Measurements from ENCODE around the gene SNRNP40.

The SNRNP40 gene

DNA sequence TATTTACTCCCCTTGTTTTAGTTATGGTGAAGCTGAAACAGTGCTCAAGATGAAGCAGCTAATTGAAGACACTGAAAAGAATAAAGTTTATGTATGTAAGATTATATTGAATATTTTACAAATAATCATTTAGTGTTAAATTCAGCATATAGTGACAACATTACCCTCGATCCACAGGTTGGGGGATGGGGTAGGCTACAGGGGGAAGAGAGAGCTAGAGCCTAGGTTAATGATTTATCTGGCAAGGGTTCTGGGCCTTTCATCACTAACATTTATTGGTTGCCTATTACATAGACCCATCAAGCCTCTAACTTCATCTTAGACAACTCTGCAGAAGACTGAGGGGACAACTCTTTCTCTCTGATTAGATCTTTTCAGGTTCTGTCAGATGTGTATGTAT lies 21.6 kb upstream of the SNRNP40 start:
- Histone ChIP-seq H3K27me3 (ENCODE audit: low read length) (no peaks in the 10 kb centered on the region), H3F3A (ENCODE audit: insufficient read depth) (no peaks in the 10 kb centered on the region), H3K4me2 (ENCODE audit: low read depth, low read length, poor library complexity, severe bottlenecking) (no peak overlapping the region), H3K9me2 (replicated peaks; ENCODE audit: insufficient read depth, low read length) (no peaks in the 10 kb centered on the region), H3K9ac (ENCODE audit: low read length) (no peak overlapping the region), H3K36me3 (ENCODE audit: low read length) (peaks cover 10% of the 10 kb centered on the region; the same call in 1 of the 2 replicates), H2AFZ (ENCODE audit: low read depth, low read length, severe bottlenecking) (no peak overlapping the region), H3K79me2 (ENCODE audit: insufficient read depth, low read length) (no peaks in the 10 kb centered on the region), H3K27ac (ENCODE audit: low read depth, low read length) (no peak overlapping the region), H4K20me1 (ENCODE audit: low read depth, low read length) (no peaks in the 10 kb centered on the region), H3K4me3 (ENCODE audit: insufficient read depth, low read length, poor library complexity, severe bottlenecking) (no peak overlapping the region), H3K9me3 (ENCODE audit: insufficient read depth, low read length) (no peaks in the 10 kb centered on the region)
- TF ChIP-seq, protein P1, sequence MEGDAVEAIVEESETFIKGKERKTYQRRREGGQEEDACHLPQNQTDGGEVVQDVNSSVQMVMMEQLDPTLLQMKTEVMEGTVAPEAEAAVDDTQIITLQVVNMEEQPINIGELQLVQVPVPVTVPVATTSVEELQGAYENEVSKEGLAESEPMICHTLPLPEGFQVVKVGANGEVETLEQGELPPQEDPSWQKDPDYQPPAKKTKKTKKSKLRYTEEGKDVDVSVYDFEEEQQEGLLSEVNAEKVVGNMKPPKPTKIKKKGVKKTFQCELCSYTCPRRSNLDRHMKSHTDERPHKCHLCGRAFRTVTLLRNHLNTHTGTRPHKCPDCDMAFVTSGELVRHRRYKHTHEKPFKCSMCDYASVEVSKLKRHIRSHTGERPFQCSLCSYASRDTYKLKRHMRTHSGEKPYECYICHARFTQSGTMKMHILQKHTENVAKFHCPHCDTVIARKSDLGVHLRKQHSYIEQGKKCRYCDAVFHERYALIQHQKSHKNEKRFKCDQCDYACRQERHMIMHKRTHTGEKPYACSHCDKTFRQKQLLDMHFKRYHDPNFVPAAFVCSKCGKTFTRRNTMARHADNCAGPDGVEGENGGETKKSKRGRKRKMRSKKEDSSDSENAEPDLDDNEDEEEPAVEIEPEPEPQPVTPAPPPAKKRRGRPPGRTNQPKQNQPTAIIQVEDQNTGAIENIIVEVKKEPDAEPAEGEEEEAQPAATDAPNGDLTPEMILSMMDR (IDR thresholded peaks at IDR 0.05; ENCODE audit: insufficient read depth, low read length, poor library complexity, severe bottlenecking), result no peak
- TF ChIP-seq EZH2phosphoT487 (conservative IDR thresholded peaks at IDR 0.05; ENCODE audit: low read length), result no peak

DNA sequence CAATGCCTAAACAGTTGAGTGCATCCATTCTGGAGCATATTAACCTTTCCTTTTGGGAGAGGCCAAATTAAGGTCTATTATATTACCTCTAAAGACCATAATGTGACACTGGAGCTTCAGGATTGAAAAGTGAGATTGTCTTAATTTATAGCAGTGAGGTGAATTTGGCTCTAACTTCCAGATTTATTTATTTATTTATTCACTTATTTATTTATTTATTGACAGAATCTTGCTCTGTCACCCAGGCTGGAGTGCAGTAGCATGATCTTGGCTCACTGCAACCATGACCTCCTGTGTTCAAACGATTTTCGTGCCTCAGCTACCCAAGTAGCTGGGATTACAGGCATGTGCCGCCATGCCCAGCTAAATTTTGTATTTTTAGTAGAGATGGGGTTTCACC lies 19.3 kb upstream of the SNRNP40 start:
- Histone ChIP-seq H3K9me3 (ENCODE audit: insufficient read depth, low read length) (no peaks in the 10 kb centered on the region), H3K4me2 (ENCODE audit: low read depth, low read length, poor library complexity, severe bottlenecking) (no peak overlapping the region), H3K36me3 (ENCODE audit: low read length) (peaks cover 10% of the 10 kb centered on the region; the same call in 1 of the 2 replicates), H3K4me3 (ENCODE audit: insufficient read depth, low read length, poor library complexity, severe bottlenecking) (no peak overlapping the region), H3F3A (ENCODE audit: insufficient read depth) (no peaks in the 10 kb centered on the region), H3K79me2 (ENCODE audit: insufficient read depth, low read length) (no peaks in the 10 kb centered on the region), H4K20me1 (ENCODE audit: low read depth, low read length) (no peaks in the 10 kb centered on the region), H3K27me3 (ENCODE audit: low read length) (no peaks in the 10 kb centered on the region), H3K9ac (ENCODE audit: low read length) (no peak overlapping the region), H2AFZ (ENCODE audit: low read depth, low read length, severe bottlenecking) (no peak overlapping the region), H3K9me2 (replicated peaks; ENCODE audit: insufficient read depth, low read length) (no peaks in the 10 kb centered on the region), H3K27ac (ENCODE audit: low read depth, low read length) (no peak overlapping the region)
- no peak for TF ChIP-seq EZH2phosphoT487 (conservative IDR thresholded peaks at IDR 0.05; ENCODE audit: low read length)
- TF ChIP-seq, protein P1 (IDR thresholded peaks at IDR 0.05; ENCODE audit: insufficient read depth, low read length, poor library complexity, severe bottlenecking), result no peak

DNA sequence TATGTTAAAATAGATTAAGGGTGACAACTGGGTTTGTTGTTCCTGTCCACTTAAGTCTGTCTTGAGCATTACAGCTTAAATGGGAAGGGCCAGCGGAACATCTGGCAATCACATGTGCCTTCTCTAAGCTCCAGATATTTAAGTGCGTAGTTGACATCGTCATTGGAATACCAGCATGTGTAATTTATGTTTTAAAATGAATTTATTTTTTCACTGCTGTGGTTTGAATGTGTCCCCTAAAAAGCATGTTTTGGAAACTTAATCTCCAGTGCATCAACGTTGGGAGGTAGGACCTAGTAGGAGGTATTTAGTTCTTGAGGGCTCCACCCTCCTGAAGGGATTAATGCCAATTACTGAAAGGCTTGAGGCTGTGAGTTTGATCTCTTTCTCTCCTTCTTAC lies 13.6 kb upstream of the SNRNP40 start:
- no peaks in the 10 kb centered on the region for H4K20me1 ChIP-seq (ENCODE audit: low read depth, low read length)
- H3K79me2 ChIP-seq (ENCODE audit: insufficient read depth, low read length), result peaks cover 13% of the 10 kb centered on the region; the same call in 1 of the 2 replicates
- H3K9me3 ChIP-seq (ENCODE audit: insufficient read depth, low read length), result no peaks in the 10 kb centered on the region
- no peak for TF ChIP-seq EZH2phosphoT487 (conservative IDR thresholded peaks at IDR 0.05; ENCODE audit: low read length)
- no peaks in the 10 kb centered on the region for H3K9me2 ChIP-seq (replicated peaks; ENCODE audit: insufficient read depth, low read length)
- H3F3A ChIP-seq (ENCODE audit: insufficient read depth), result no peaks in the 10 kb centered on the region
- no peak overlapping the region for H2AFZ ChIP-seq (ENCODE audit: low read depth, low read length, severe bottlenecking)
- H3K4me2 ChIP-seq (ENCODE audit: low read depth, low read length, poor library complexity, severe bottlenecking), result no peak overlapping the region
- no peaks in the 10 kb centered on the region; the same call in 1 of the 2 replicates for H3K36me3 ChIP-seq (ENCODE audit: low read length)
- H3K4me3 ChIP-seq (ENCODE audit: insufficient read depth, low read length, poor library complexity, severe bottlenecking), result no peak overlapping the region
- H3K27me3 ChIP-seq (ENCODE audit: low read length), result no peaks in the 10 kb centered on the region
- H3K9ac ChIP-seq (ENCODE audit: low read length), result no peak overlapping the region
- H3K27ac ChIP-seq (ENCODE audit: low read depth, low read length), result no peak overlapping the region

DNA sequence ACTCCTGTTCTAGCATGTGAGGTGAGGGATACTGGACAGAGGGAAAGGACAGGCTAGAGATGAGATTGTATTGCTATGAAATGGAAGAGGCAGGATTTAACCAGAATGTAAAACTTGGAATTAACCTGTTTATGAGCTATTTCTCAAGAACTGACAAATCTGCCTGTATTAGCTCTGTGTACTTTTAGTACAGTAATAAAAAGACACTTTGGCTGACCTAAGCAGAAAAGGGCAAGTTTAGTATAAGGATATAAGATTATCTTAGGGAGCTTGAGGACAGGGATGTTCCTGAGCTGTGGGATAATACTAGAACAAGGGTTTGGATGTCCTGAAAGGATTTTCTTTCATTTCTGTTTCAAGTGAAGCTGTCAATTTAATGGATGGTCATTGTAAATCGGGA lies 11.4 kb upstream of the SNRNP40 start:
- peaks cover 22% of the 10 kb centered on the region for H3K79me2 ChIP-seq (ENCODE audit: insufficient read depth, low read length)
- no peak overlapping the region for H3K27ac ChIP-seq (ENCODE audit: low read depth, low read length)
- H4K20me1 ChIP-seq (ENCODE audit: low read depth, low read length), result no peaks in the 10 kb centered on the region
- H2AFZ ChIP-seq (ENCODE audit: low read depth, low read length, severe bottlenecking), result no peak overlapping the region
- H3K9ac ChIP-seq (ENCODE audit: low read length), result no peak overlapping the region
- H3F3A ChIP-seq (ENCODE audit: insufficient read depth), result no peaks in the 10 kb centered on the region
- no peak overlapping the region for H3K4me2 ChIP-seq (ENCODE audit: low read depth, low read length, poor library complexity, severe bottlenecking)
- no peaks in the 10 kb centered on the region for H3K9me2 ChIP-seq (replicated peaks; ENCODE audit: insufficient read depth, low read length)
- no peaks in the 10 kb centered on the region for H3K9me3 ChIP-seq (ENCODE audit: insufficient read depth, low read length)
- no peaks in the 10 kb centered on the region; the same call in 1 of the 2 replicates for H3K36me3 ChIP-seq (ENCODE audit: low read length)
- no peaks in the 10 kb centered on the region for H3K27me3 ChIP-seq (ENCODE audit: low read length)
- H3K4me3 ChIP-seq (ENCODE audit: insufficient read depth, low read length, poor library complexity, severe bottlenecking), result no peak overlapping the region
- TF ChIP-seq EZH2phosphoT487 (conservative IDR thresholded peaks at IDR 0.05; ENCODE audit: low read length), result no peak
- TF ChIP-seq, protein P1 (IDR thresholded peaks at IDR 0.05; ENCODE audit: insufficient read depth, low read length, poor library complexity, severe bottlenecking), result no peak
